ENCODE data around the gene DBN1.

The DBN1 gene

DNA sequence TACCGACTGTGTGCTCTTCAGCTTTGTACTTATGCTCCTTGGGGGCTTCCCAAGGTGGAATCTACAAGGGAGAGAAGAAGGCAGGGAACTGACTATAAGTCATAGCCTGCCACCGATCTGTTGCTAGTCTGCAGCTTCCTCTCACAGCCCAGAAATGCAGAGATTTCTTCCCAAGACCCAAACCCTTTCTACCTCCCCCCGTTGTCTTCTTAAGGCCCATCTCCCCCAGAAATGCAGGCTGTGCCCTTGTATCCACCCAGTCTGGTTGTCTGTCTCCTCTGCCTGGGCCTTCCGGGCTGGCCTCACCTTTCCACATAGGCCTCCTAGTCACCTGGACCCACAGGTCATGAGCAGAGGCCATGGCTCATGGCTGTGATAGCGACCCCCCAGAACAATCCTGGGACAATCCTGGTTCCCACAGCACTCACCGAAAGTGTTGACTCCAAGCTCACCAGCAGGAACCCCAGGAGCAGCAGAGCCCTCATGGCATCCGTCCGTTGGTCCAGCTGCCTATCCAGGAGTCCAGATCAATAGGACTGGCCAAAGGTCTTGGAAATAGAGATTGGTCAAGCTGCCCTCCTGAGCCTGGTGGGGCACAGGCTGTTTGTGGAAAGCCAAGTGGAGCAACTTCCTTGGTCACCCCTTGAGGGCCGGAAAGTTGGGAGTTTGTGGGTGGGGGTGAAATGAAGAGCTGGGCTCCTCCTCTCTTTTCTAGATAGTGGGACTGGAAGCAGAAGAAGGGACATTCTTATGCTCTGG is 64.2 kb downstream of the DBN1 start, which contains the start of gene F12:
Gene F12, minus strand, starts transcription at position 522 of the 759 bp plus-strand sequence. Its CDS starts 37 bp downstream, at position 485.
- H3K36me3 ChIP-seq (ENCODE audit: insufficient read depth, low read length), result no peaks in the 10 kb centered on the region
- no peak within 1 kb of the TSS for H3K4me2 ChIP-seq (ENCODE audit: insufficient read depth, low read length)
- no peaks in the 10 kb centered on the region for H3K9me3 ChIP-seq (ENCODE audit: insufficient read depth, low read length, severe bottlenecking)
- H4K20me1 ChIP-seq (ENCODE audit: insufficient read depth, low read length), result peaks cover 9% of the 10 kb centered on the region; the same call in 1 of the 2 replicates
- DNase-seq, result no peak
- no peak for ATAC-seq (ENCODE audit: insufficient read depth, low read depth)
- H3K27me3 ChIP-seq (ENCODE audit: insufficient read depth, low read length, poor library complexity), result peaks cover 26% of the 10 kb centered on the region
- no peak within 1 kb of the TSS for H2AFZ ChIP-seq (ENCODE audit: low read depth, low read length)
- no peak within 1 kb of the TSS for H3K4me3 ChIP-seq (ENCODE audit: low read depth in 1 of 2, low read length in 2 of 2)
- no peak within 1 kb of the TSS for H3K9ac ChIP-seq (ENCODE audit: low read depth, low read length)
- peaks cover 9% of the 10 kb centered on the region for H3K4me1 ChIP-seq (ENCODE audit: insufficient read depth, low read length)
- no peaks in the 10 kb centered on the region for H3K79me2 ChIP-seq (ENCODE audit: insufficient read depth, low read length)
- no peak within 1 kb of the TSS for H3K27ac ChIP-seq (ENCODE audit: low read length)
- TF ChIP-seq, protein P1, sequence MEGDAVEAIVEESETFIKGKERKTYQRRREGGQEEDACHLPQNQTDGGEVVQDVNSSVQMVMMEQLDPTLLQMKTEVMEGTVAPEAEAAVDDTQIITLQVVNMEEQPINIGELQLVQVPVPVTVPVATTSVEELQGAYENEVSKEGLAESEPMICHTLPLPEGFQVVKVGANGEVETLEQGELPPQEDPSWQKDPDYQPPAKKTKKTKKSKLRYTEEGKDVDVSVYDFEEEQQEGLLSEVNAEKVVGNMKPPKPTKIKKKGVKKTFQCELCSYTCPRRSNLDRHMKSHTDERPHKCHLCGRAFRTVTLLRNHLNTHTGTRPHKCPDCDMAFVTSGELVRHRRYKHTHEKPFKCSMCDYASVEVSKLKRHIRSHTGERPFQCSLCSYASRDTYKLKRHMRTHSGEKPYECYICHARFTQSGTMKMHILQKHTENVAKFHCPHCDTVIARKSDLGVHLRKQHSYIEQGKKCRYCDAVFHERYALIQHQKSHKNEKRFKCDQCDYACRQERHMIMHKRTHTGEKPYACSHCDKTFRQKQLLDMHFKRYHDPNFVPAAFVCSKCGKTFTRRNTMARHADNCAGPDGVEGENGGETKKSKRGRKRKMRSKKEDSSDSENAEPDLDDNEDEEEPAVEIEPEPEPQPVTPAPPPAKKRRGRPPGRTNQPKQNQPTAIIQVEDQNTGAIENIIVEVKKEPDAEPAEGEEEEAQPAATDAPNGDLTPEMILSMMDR (IDR thresholded peaks at IDR 0.05; ENCODE audit: borderline replicate concordance, extremely low read depth, low read length, poor library complexity, severe bottlenecking), result no peak
- TF ChIP-seq EZH2 (IDR thresholded peaks at IDR 0.05; ENCODE audit: borderline replicate concordance, low read depth, low read length, severe bottlenecking), result no peak
